SK-N-SH (cell line): ENCODE results near the gene SCARF2. TPM values are rescaled to one million over a fixed set of nuclear protein-coding genes. Genes with fewer than 3 reads are reported as not detected.
"Not testable (repeated sequence)": the region's sequence is repeated elsewhere in the genome, so short reads cannot be mapped to it uniquely, and the experiment has no call there.

Source experiments
- CTCF ChIA-PET: fragments of 300-600, 350-600 bp; formaldehyde crosslinking; extraction: SDS; loops from one replicate; lab custom pipeline; 2021; lab: Yijun Ruan, JAX
- POLR2A ChIA-PET: fragments of 350-600 bp; sonication (Branson Sonifier 250); formaldehyde crosslinking; extraction: SDS; loops from one replicate; lab custom pipeline; 2020; ENCODE audit warnings: antibody characterized with exemption, inconsistent platforms; lab: Yijun Ruan, JAX
- DNase-seq: peaks from one replicate; pipeline ENCODE4 v3.0.0; 2012
- H2AFZ ChIP-seq: fragments of 200-600 bp; sonication (generic); 2 replicates; pipeline ENCODE4 v1.8.1; 2016; ENCODE audit warnings: antibody characterized with exemption, mild to moderate bottlenecking, low read depth
- H3F3A ChIP-seq: fragments of 200-600 bp; sonication (generic); replicated peaks from 2 replicates; pipeline ENCODE3; 2016; ENCODE audit warnings: antibody characterized with exemption, mild to moderate bottlenecking; ENCODE audit not compliant: insufficient read depth
- H3K27ac ChIP-seq, 2 experiments: fragments of 200-500 bp in 1 of 2; fragments of 200-600 bp in 1 of 2; sonication (Bioruptor generic) in 1 of 2; sonication (generic), shearing (Covaris generic) in 1 of 2; 2 replicates each; pipeline versions ENCODE4 v1.5.1 to v1.6.1; 2014 to 2016; ENCODE audit warnings: low read depth in 2 of 2, inconsistent platforms in 1 of 2, low read length in 1 of 2, mild to moderate bottlenecking in 1 of 2, mixed read lengths in 1 of 2
- H3K27me3 ChIP-seq: fragments of 200-600 bp; sonication (generic), shearing (Covaris generic); 2 replicates; pipeline ENCODE4 v1.6.1; 2016; ENCODE audit warnings: mixed run types; ENCODE audit not compliant: insufficient read depth
- H3K36me3 ChIP-seq, 2 experiments: fragments of 200-500 bp in 1 of 2; fragments of 200-600 bp in 1 of 2; sonication (Bioruptor generic) in 1 of 2; sonication (generic) in 1 of 2; replicated peaks in 1 of 2; 2 replicates each; pipeline versions ENCODE3 to v1.5.1; 2014 to 2016; ENCODE audit warnings: low read length in 1 of 2, mild to moderate bottlenecking in 1 of 2; ENCODE audit not compliant: insufficient read depth in 2 of 2, control insufficient read depth in 1 of 2
- H3K4me1 ChIP-seq, 2 experiments: fragments of 200-500 bp in 1 of 2; fragments of 200-600 bp in 1 of 2; sonication (Bioruptor generic) in 1 of 2; sonication (generic), shearing (Covaris generic) in 1 of 2; 2 replicates each; pipeline versions ENCODE4 v1.5.1 to v1.6.1; 2014 to 2016; ENCODE audit warnings: low read depth in 1 of 2, low read length in 1 of 2, mixed run types in 1 of 2; ENCODE audit not compliant: insufficient read depth in 2 of 2, control insufficient read depth in 1 of 2
- H3K4me2 ChIP-seq: fragments of 200-600 bp; sonication (generic), shearing (Covaris generic); 2 replicates; pipeline ENCODE4 v1.6.1; 2017; ENCODE audit warnings: mixed run types
- H3K4me3 ChIP-seq, 2 experiments: fragments of 200-500 bp in 1 of 2; fragments of 200-600 bp in 1 of 2; sonication (Bioruptor generic) in 1 of 2; sonication (generic), shearing (Covaris generic) in 1 of 2; 2 replicates each; pipeline versions ENCODE4 v1.5.1 to v1.8.1; 2014 to 2016; ENCODE audit warnings: low read depth in 2 of 2, inconsistent platforms in 1 of 2, low read length in 1 of 2, mild to moderate bottlenecking in 1 of 2, mixed read lengths in 1 of 2, moderate library complexity in 1 of 2
- H3K79me2 ChIP-seq: fragments of 200-600 bp; sonication (generic); 2 replicates; pipeline ENCODE4 v1.8.1; 2017; ENCODE audit warnings: mild to moderate bottlenecking; ENCODE audit not compliant: insufficient read depth
- H3K9ac ChIP-seq: fragments of 200-600 bp; sonication (generic); 2 replicates; pipeline ENCODE4 v1.6.1; 2017; ENCODE audit warnings: mixed run types
- H3K9me2 ChIP-seq: fragments of 200-600 bp; sonication (generic); 2 replicates; pipeline ENCODE4 v1.6.1; 2017; ENCODE audit warnings: mixed run types
- H3K9me3 ChIP-seq: fragments of 200-600 bp; sonication (generic); 2 replicates; pipeline ENCODE4 v1.6.1; 2017; ENCODE audit warnings: mixed run types, mild to moderate bottlenecking, moderate library complexity
- H4K20me1 ChIP-seq: fragments of 200-600 bp; sonication (generic); 2 replicates; pipeline ENCODE4 v1.6.1; 2017; ENCODE audit warnings: mild to moderate bottlenecking, mixed run types; ENCODE audit not compliant: insufficient read depth
- CHD2 ChIP-seq: fragments of 150-350 bp; IDR thresholded peaks from 2 replicates; pipeline ENCODE4 v1.6.1; 2018; ENCODE audit warnings: low read length; ENCODE audit not compliant: partially characterized antibody
- CTCF ChIP-seq: fragments of 200-600 bp; sonication (generic); IDR thresholded peaks from 2 replicates; pipeline ENCODE4 v1.6.1; 2017; ENCODE audit warnings: antibody characterized with exemption, mild to moderate bottlenecking, moderate library complexity
- FOXJ3 ChIP-seq: sonication (generic); formaldehyde crosslinking; IDR thresholded peaks from 2 replicates; pipeline ENCODE4 v1.5.1; 2020; ENCODE audit warnings: mild to moderate bottlenecking, missing genetic modification reagents
- IRF3 ChIP-seq: fragments of 150-350 bp; IDR thresholded peaks from 2 replicates; pipeline ENCODE4 v1.6.1; 2016; ENCODE audit warnings: mild to moderate bottlenecking, low read depth, low read length
- NFIC ChIP-seq: IDR thresholded peaks from 2 replicates; pipeline ENCODE4 v1.4.0; 2012; ENCODE audit warnings: borderline replicate concordance
- NRF1 ChIP-seq: IDR thresholded peaks from 2 replicates; pipeline ENCODE4 v1.6.1; 2012; ENCODE audit warnings: low read depth, mild to moderate bottlenecking, low read length
- REST ChIP-seq: IDR thresholded peaks from 2 replicates; pipeline ENCODE4 v1.6.1; 2012; ENCODE audit warnings: mild to moderate bottlenecking, low read depth, low read length, moderate library complexity
- SMC3 ChIP-seq: IDR thresholded peaks from 2 replicates; pipeline ENCODE4 v1.6.1; 2012; ENCODE audit warnings: low read depth, low read length, improper control_type of control experiment
- USF1 ChIP-seq: IDR thresholded peaks from 2 replicates; pipeline ENCODE4 v1.4.0; 2012; ENCODE audit warnings: low read depth, borderline replicate concordance
- WGBS: methylation state at CpG from one replicate; pipeline ENCODE4 v1.1.6; 2017; ENCODE audit warnings: low lambda C conversion rate; 5-methylcytosine and 5-hydroxymethylcytosine counted together
- polyA plus RNA-seq, 3 experiments: library from polyadenylated mRNA; depleted of rRNA; stranded (reverse); fragments of >200 nt; gene quantifications; 2 replicates each; pipeline ENCODE4 v1.2.3, GENCODE V29; 2012

SCARF2 gene
- polyA plus RNA-seq, 1 of the 3 experiments (the other 2 are of a cell fraction): 49.0 TPM

GRCh38 chr22:20380486-20380885 is 57.1 kb downstream of the SCARF2 start:
- Histone ChIP-seq H3K4me1 (no peaks in the 10 kb centered on the region), H3K9me3 (no peaks in the 10 kb centered on the region), H4K20me1 (no peaks in the 10 kb centered on the region), H3F3A (no peaks in the 10 kb centered on the region), H3K36me3 (no peaks in the 10 kb centered on the region), H3K27me3 (peaks cover 4% of the 10 kb centered on the region; the same call in 1 of the 2 replicates), H3K9ac (no peak overlapping the region), H3K27ac (no peak overlapping the region), H3K4me3 (no peak overlapping the region), H3K4me2 (no peak overlapping the region), H2AFZ (no peak overlapping the region), H3K79me2 (no peaks in the 10 kb centered on the region), H3K9me2 (no peaks in the 10 kb centered on the region)
- no peak for DNase-seq
- CTCF ChIA-PET: no interaction called here
- WGBS: 7% methylated on average over 1 of the region's 1 CpG
- POLR2A ChIA-PET: no interaction called here
- TF ChIP-seq NFIC (no peak), IRF3 (no peak), USF1 (no peak), FOXJ3 (CRISPR knock-in tag) (no peak), CTCF (no peak), CHD2 (no peak)

- CTCF ChIA-PET, H2AFZ ChIP-seq, H3K36me3 ChIP-seq, DNase-seq, H3K79me2 ChIP-seq, POLR2A ChIA-PET, H3K27me3 ChIP-seq, H3K4me1 ChIP-seq, H3K27ac ChIP-seq, H3K4me3 ChIP-seq, H3K9me2 ChIP-seq, H3K9ac ChIP-seq, H3F3A ChIP-seq, H3K9me3 ChIP-seq, H3K4me2 ChIP-seq, H4K20me1 ChIP-seq: not testable (repeated sequence)
- 79% methylated on average over 5 of the region's 5 CpGs for WGBS
Observed at GRCh38 chr22:20378684-20379083, 58.9 kb downstream of the SCARF2 start.

- H3K4me3 ChIP-seq: no peak overlapping the region
- no peaks in the 10 kb centered on the region for H4K20me1 ChIP-seq
- POLR2A ChIA-PET: interaction anchor here (0.6 kb wide), 1 partner anchor 18 kb away, joined by 3 read pairs; no protein-coding TSS in a partner anchor
- CTCF ChIA-PET: interaction anchor here (1.0 kb wide), 1 partner anchor 58 kb away, joined by 3 read pairs; the partner anchor contains the start of gene DGCR6L
- H3K27me3 ChIP-seq: peaks cover 4% of the 10 kb centered on the region; the same call in 1 of the 2 replicates
- no peaks in the 10 kb centered on the region for H3K36me3 ChIP-seq
- WGBS: 52% methylated on average over 3 of the region's 4 CpGs
- DNase-seq: no peak
- TF ChIP-seq NRF1 (no peak), REST (no peak), SMC3 (no peak)
- no peaks in the 10 kb centered on the region for H3K9me2 ChIP-seq
- H2AFZ ChIP-seq: no peak overlapping the region
- H3K4me2 ChIP-seq: no peak overlapping the region
- no peak overlapping the region for H3K9ac ChIP-seq
- no peaks in the 10 kb centered on the region for H3F3A ChIP-seq
- H3K27ac ChIP-seq: no peak overlapping the region
- H3K9me3 ChIP-seq: no peaks in the 10 kb centered on the region
- no peaks in the 10 kb centered on the region for H3K4me1 ChIP-seq
- no peaks in the 10 kb centered on the region for H3K79me2 ChIP-seq
Observed at GRCh38 chr22:20378110-20378509, 59.5 kb downstream of the SCARF2 start.

- POLR2A ChIA-PET, H3K9ac ChIP-seq, DNase-seq, H2AFZ ChIP-seq, H4K20me1 ChIP-seq, H3K27me3 ChIP-seq, H3K36me3 ChIP-seq, H3K4me2 ChIP-seq, H3F3A ChIP-seq, CTCF ChIA-PET, H3K9me2 ChIP-seq, H3K79me2 ChIP-seq, H3K27ac ChIP-seq, H3K9me3 ChIP-seq, H3K4me3 ChIP-seq, H3K4me1 ChIP-seq: not testable (repeated sequence)
- 88% methylated on average over 11 of the region's 11 CpGs for WGBS
Observed at GRCh38 chr22:20376983-20377382, 60.6 kb downstream of the SCARF2 start.
